Activated B cell treated with CpG ODN at 0.5 μM for 24 hours (primary cell): ENCODE data around the gene TWF2. TPM values are rescaled to one million over a fixed set of nuclear protein-coding genes. Genes with fewer than 3 reads are reported as not detected.
"Not testable (repeated sequence)": the region's sequence is repeated elsewhere in the genome, so short reads cannot be mapped to it uniquely, and the experiment has no call there.

Experiments
- ATAC-seq: fragments of 200-7000 bp; cut with Tn5 transposase; one replicate; pipeline ENCODE4 v1.10.0; 2021; ENCODE audit warnings: low read depth, mild to moderate bottlenecking, moderate library complexity
- CTCF ChIA-PET: fragments of 350-600 bp; sonication (Branson Sonifier 250); formaldehyde crosslinking; loops from one replicate; lab custom pipeline; 2021; ENCODE audit warnings: antibody characterized with exemption; lab: Charles Lee
- POLR2A ChIA-PET: fragments of 350-600 bp; sonication (Branson Sonifier 250); formaldehyde crosslinking; loops from one replicate; lab custom pipeline; 2021; ENCODE audit warnings: antibody characterized with exemption; lab: Charles Lee
- DNase-seq: peaks from one replicate; pipeline ENCODE4 v3.0.0; 2022
- H3K27ac Mint-ChIP-seq: one replicate; pipeline ENCODE4 v1.8.0; 2020; ENCODE audit warnings: mixed read lengths
- H3K27me3 Mint-ChIP-seq: one replicate; pipeline ENCODE4 v1.8.0; 2021; ENCODE audit warnings: mixed read lengths
- H3K36me3 Mint-ChIP-seq: one replicate; pipeline ENCODE4 v1.8.0; 2021; ENCODE audit warnings: low read depth, mixed read lengths
- H3K4me1 Mint-ChIP-seq: one replicate; pipeline ENCODE4 v1.8.0; 2021; ENCODE audit warnings: mixed read lengths
- H3K4me3 Mint-ChIP-seq: one replicate; pipeline ENCODE4 v1.8.0; 2020; ENCODE audit warnings: mild to moderate bottlenecking, mixed read lengths
- H3K9me3 Mint-ChIP-seq: one replicate; pipeline ENCODE4 v1.8.0; 2020; ENCODE audit warnings: mixed read lengths
- intact Hi-C: fragments of 100-400 bp; cut with micrococcal nuclease; formaldehyde crosslinking; loops from one replicate; pipeline ENCODE4 v1.15.1; 2024
- total RNA-seq: library from RNA; stranded (reverse); gene quantifications from 2 replicates; pipeline ENCODE4 v1.2.3, GENCODE V29; 2022
- TF ChIP-seq, protein P1 (sequence below): fragments of 200-600 bp; IDR thresholded peaks from one replicate; pipeline ENCODE4 v1.8.0; 2022; ENCODE audit warnings: antibody characterized with exemption, mild to moderate bottlenecking

The TWF2 gene
- 74.1 and 76.7 TPM in 2 replicates for total RNA-seq

DNA sequence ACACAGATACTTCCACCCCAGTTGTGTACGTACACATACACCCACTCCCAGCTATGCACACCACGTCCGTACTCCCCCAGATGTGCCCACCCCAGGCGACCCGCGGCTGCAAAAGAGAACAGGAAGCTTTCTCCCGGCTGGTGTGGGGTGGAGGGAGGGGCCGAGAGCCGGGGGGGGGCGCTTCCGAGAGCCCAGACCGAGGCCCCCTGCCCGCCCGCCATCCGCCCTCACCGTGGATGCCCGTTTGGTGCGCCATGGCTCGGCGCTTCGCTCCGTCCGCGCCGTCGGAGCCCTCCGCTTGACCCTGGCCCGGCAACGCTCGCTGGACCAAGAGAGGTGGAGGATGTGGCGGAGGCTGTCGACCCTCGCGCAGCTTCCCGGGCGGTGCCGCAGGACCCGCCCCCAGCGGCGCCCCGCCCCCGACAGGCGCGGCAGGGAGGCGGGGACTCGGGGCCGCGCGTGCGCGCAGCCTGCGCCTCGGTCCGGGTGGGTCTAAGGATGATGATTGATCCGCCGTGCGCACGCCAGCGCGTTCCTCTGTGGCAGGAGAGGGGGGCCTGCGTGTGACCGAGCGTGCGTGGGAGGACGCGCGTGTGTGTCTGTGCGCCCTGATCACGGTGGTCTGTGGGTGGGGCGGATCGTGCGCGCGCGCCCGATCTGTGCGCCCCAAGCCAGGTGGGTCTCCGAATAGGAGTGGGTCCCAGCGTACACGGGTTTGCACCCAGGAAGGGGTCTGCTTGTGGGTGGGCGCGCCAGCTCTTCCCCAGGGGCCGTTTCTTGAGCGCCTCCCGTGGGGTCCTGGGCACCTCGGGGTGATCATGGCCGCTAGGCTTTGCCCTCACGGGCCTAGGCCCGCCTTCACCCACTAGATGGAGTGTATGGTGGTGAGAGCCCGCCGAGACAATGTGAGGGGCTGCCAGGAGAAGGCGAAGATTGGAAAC, at the start of gene TWF2:
TSS of gene TWF2 (minus strand) at position 398 of the 941 bp plus-strand sequence. CDS start at position 256, 142 bp downstream.
- Mint-ChIP-seq H3K27me3 (no peaks in the 10 kb centered on the region), H3K9me3 (no peaks in the 10 kb centered on the region), H3K4me3 (peak within 1 kb of the TSS; percentile 96), H3K4me1 (peaks cover 72% of the 10 kb centered on the region), H3K27ac (peak within 1 kb of the TSS; percentile 93), H3K36me3 (peaks cover 26% of the 10 kb centered on the region)
- intact Hi-C loops, result loop anchor here (1.0 to 2.0 kb wide), 8 partner anchors 8 to 216 kb away; partner anchors contain the start of genes DUSP7, NISCH, TLR9 and WDR82
- TF ChIP-seq, protein P1, sequence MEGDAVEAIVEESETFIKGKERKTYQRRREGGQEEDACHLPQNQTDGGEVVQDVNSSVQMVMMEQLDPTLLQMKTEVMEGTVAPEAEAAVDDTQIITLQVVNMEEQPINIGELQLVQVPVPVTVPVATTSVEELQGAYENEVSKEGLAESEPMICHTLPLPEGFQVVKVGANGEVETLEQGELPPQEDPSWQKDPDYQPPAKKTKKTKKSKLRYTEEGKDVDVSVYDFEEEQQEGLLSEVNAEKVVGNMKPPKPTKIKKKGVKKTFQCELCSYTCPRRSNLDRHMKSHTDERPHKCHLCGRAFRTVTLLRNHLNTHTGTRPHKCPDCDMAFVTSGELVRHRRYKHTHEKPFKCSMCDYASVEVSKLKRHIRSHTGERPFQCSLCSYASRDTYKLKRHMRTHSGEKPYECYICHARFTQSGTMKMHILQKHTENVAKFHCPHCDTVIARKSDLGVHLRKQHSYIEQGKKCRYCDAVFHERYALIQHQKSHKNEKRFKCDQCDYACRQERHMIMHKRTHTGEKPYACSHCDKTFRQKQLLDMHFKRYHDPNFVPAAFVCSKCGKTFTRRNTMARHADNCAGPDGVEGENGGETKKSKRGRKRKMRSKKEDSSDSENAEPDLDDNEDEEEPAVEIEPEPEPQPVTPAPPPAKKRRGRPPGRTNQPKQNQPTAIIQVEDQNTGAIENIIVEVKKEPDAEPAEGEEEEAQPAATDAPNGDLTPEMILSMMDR, result no peak
- ATAC-seq (peak; percentile 86), DNase-seq (peak; percentile 94)
- POLR2A ChIA-PET, result interaction anchor here (0.6 to 12.1 kb wide), 20 partner anchors 9 to 243 kb away, joined by 3 to 147 read pairs (median 4); partner anchors contain the start of genes GLYCTK, POC1A, RPL29 and TLR9
- CTCF ChIA-PET, result interaction anchor here (0.9 to 2.5 kb wide), 6 partner anchors 14 to 239 kb away, joined by 3 to 9 read pairs (median 6); partner anchors contain the start of gene TLR9

DNA sequence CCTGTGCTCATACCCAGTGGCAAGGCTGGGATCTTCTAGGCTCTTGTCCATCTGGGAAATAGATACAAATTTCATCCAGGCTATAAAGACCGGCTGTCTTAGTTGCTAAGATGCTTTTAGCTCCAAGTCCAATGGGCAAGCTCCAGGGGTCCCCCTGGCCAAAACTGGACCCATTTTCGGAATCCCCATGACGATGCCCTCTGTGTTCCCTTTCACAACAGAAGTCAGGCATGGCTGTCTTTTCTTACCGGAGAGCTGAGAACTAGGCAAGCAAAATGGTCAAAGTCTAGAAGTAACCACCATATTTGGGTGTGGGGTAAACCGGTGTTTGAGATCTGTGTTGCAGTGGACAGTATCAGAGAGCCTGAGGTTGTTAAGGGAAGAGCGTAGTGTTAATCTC, 49.7 kb upstream of the TWF2 start:
- ChIA-PET CTCF (interaction anchor here (1.4 to 15.8 kb wide), 6 partner anchors 11 to 158 kb away, joined by 4 to 248 read pairs (median 16); partner anchors contain the start of gene TLR9), POLR2A (interaction anchor here (0.6 to 4.1 kb wide), 18 partner anchors 11 to 293 kb away, joined by 3 to 107 read pairs (median 6); partner anchors contain the start of genes RPL29, TLR9, TWF2 and UQCC5)
- TF ChIP-seq, protein P1, result no peak
- Mint-ChIP-seq H3K4me1 (peaks cover 28% of the 10 kb centered on the region), H3K27ac (peak overlapping the region; percentile 100), H3K4me3 (peak overlapping the region; percentile 99), H3K27me3 (no peaks in the 10 kb centered on the region), H3K36me3 (peaks cover 28% of the 10 kb centered on the region), H3K9me3 (no peaks in the 10 kb centered on the region)
- intact Hi-C loops, result loop anchor here (1.0 to 5.0 kb wide), 4 partner anchors 25 to 399 kb away; partner anchors contain the start of genes GNL3, PBRM1 and TLR9
- ATAC-seq (no peak), DNase-seq (no peak)

DNA sequence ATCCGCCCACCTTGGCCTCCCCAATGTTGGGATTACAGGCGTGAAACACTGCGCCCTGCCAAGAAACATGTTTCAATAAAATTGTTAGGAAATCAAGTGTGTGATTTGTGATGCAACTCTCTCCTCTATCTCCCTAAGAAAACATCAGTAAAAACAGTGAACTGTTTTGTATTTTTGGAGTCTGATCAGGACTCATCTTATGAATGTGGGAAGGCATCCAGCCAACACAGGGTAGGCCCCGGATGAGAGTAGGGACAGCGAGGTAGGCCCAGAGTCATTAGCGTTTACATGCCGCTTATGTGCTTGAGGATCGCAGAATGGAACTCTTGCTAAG, 47.8 kb upstream of the TWF2 start:
- Mint-ChIP-seq H3K4me1 (peaks cover 33% of the 10 kb centered on the region), H3K9me3 (no peaks in the 10 kb centered on the region), H3K27ac (peak overlapping the region; percentile 100), H3K36me3 (peaks cover 17% of the 10 kb centered on the region), H3K27me3 (no peaks in the 10 kb centered on the region), H3K4me3 (peak overlapping the region; percentile 99)
- no peak for DNase-seq
- intact Hi-C loops, result loop anchor here (1.0 to 5.0 kb wide), 3 partner anchors 8 to 401 kb away; partner anchors contain the start of genes GNL3, PBRM1 and WDR82
- ChIA-PET CTCF (interaction anchor here (1.4 to 15.8 kb wide), 3 partner anchors 15 to 55 kb away, joined by 4 to 248 read pairs (median 14); no protein-coding TSS in a partner anchor), POLR2A (interaction anchor here (0.6 to 4.1 kb wide), 11 partner anchors 9 to 356 kb away, joined by 3 to 107 read pairs (median 9); partner anchors contain the start of genes PPM1M, TLR9, TWF2 and WDR82)
- ATAC-seq, result no peak
- TF ChIP-seq, protein P1, result no peak

DNA sequence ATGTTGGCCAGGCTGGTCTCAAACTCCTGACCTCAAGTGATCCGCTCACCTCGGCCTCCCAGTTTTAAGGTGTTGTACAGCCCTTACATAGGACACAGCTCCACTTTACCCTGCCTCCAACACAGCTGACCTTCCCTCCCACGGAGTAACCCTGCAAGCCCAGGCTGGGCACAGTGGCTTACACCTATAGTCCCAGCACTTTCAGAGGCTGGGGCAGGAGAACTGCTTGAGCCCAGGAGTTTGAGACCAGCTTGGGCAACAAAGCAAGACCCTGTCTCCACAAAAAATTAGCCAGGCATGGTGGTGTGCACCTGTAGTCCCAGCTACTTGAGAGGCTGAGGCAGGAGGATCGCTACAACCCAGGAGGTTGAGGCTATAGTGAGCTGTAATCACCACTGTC, 45.1 kb upstream of the TWF2 start:
- ATAC-seq, H3K27ac Mint-ChIP-seq, H3K9me3 Mint-ChIP-seq, H3K27me3 Mint-ChIP-seq, CTCF ChIA-PET, DNase-seq, H3K4me3 Mint-ChIP-seq, intact Hi-C loops: not testable (repeated sequence)
- peaks cover 11% of the 10 kb centered on the region for H3K36me3 Mint-ChIP-seq
- H3K4me1 Mint-ChIP-seq, result peaks cover 26% of the 10 kb centered on the region
- POLR2A ChIA-PET, result interaction anchor here (0.7 to 1.4 kb wide), 4 partner anchors 17 to 74 kb away, joined by 3 to 18 read pairs (median 4); partner anchors contain the start of gene PPM1M

DNA sequence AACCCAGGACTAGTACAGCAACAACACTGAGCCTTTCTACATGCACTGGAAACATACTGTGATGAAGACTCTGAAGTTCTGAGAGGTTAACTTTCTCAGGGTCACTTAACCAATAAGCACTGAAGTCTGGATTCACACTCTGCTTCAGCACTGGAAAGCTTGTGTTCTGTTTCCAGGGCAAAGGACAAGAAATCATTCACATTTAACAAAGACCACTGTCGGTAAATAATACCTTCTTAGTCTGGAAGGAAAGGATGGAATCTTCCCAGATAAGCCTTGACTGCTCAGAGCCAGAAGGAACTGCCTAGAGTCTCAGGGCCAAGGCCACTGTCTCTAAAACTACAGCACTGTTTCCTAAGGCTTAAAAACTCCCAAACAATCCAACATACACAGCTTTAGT, 44.3 kb upstream of the TWF2 start:
- H3K9me3 Mint-ChIP-seq, result no peaks in the 10 kb centered on the region
- H3K4me3 Mint-ChIP-seq, result no peak overlapping the region
- peaks cover 15% of the 10 kb centered on the region for H3K36me3 Mint-ChIP-seq
- no peaks in the 10 kb centered on the region for H3K27me3 Mint-ChIP-seq
- DNase-seq (no peak), ATAC-seq (no peak)
- TF ChIP-seq, protein P1, result no peak
- H3K27ac Mint-ChIP-seq, result no peak overlapping the region
- H3K4me1 Mint-ChIP-seq, result peaks cover 26% of the 10 kb centered on the region
- POLR2A ChIA-PET, result interaction anchor here (0.7 to 1.1 kb wide), 3 partner anchors 31 to 73 kb away, joined by 3 to 18 read pairs (median 6); no protein-coding TSS in a partner anchor
- intact Hi-C loops, result no loop called here
- CTCF ChIA-PET, result interaction anchor here (1.5 kb wide), 1 partner anchor 30 kb away, joined by 3 read pairs; no protein-coding TSS in a partner anchor
